Heart right ventricle (tissue), 16 donors: ENCODE results near the gene GOLIM4. TPM values are rescaled to one million over a fixed set of nuclear protein-coding genes. Genes with fewer than 3 reads are reported as not detected.

Source experiments
- ATAC-seq, 8 donors: fragments of 200-7000 bp; cut with Tn5 transposase; one replicate each; pipeline ENCODE4 v1.9.1; 2020; ENCODE audit warnings: mild to moderate bottlenecking in 8 of 8, moderate library complexity in 8 of 8, moderate number of reproducible peaks in 1 of 8
- DNase-seq, 2 donors: peaks; one replicate each; pipeline ENCODE4 v3.0.0-alpha.2; 2020
- H3K27ac ChIP-seq, 10 donors: fragments of 200-600 bp; sonication (generic) in 2 of 10; one replicate each; pipeline versions ENCODE4 v1.5.0 to v1.8.0; 2020 to 2022; ENCODE audit warnings: mild to moderate bottlenecking in 3 of 10
- H3K27me3 ChIP-seq, 7 donors: fragments of 200-600 bp; one replicate each; pipeline ENCODE4 v1.8.0; 2021 to 2022; ENCODE audit warnings: mild to moderate bottlenecking in 2 of 7
- H3K36me3 ChIP-seq, 9 donors: fragments of 200-600 bp; sonication (generic) in 1 of 9; one replicate each; pipeline versions ENCODE4 v1.5.0 to v1.8.0; 2020 to 2022; ENCODE audit warnings: mild to moderate bottlenecking in 2 of 9
- H3K4me1 ChIP-seq, 9 donors: fragments of 200-600 bp; sonication (generic) in 1 of 9; one replicate each; pipeline versions ENCODE4 v1.5.0 to v1.8.0; 2020 to 2022; ENCODE audit warnings: mild to moderate bottlenecking in 4 of 9
- H3K4me3 ChIP-seq, 10 donors: fragments of 200-600 bp; sonication (generic) in 2 of 10; one replicate each; pipeline versions ENCODE4 v1.5.0 to v1.8.0; 2020 to 2022; ENCODE audit warnings: mild to moderate bottlenecking in 7 of 10, moderate library complexity in 2 of 10
- H3K9me3 ChIP-seq, 11 donors: fragments of 200-600 bp in 10 of 11; sonication (generic) in 2 of 11; one replicate each; pipeline versions ENCODE4 v1.5.0 to v1.8.0; 2013 to 2022; ENCODE audit warnings: mild to moderate bottlenecking in 2 of 11, control low read depth in 1 of 11, moderate library complexity in 1 of 11
- WGBS, 2 donors: extraction: QIAGEN DNeasy Blood & Tissue Kit; methylation state at CpG; one replicate each; pipeline ENCODE4 v1.1.7; 2013; ENCODE audit warnings: inconsistent platforms in 1 of 2; 5-methylcytosine and 5-hydroxymethylcytosine counted together
- intact Hi-C, 10 donors: fragments of 100-400 bp; cut with DNase I; formaldehyde crosslinking; loops; one replicate each; pipeline versions ENCODE4 v1.11.1 to v1.14.2; 2022
- polyA plus RNA-seq, 2 donors: library from polyadenylated mRNA; stranded (reverse); fragments of 200-250 nt; gene quantifications; one replicate each; pipeline ENCODE4 v1.2.3, GENCODE V29; 2013
- total RNA-seq, 10 donors: library from RNA; stranded (reverse); fragmentation: NEBNext Ultra II Directional in 3 of 10; extraction: Animal tissue kit (Norgen Biotek cat#: 25700) in 3 of 10; gene quantifications; one replicate each; pipeline versions ENCODE4 v1.2.1 to v1.2.4, GENCODE V29; 2021 to 2023
- TF ChIP-seq, protein P1 (sequence below), 9 donors: fragments of 200-600 bp; sonication (generic) in 2 of 9; IDR thresholded peaks; one replicate each; pipeline versions ENCODE4 v1.5.0 to v1.8.0; 2021 to 2022; ENCODE audit warnings: antibody characterized with exemption in 9 of 9, mild to moderate bottlenecking in 5 of 9, moderate library complexity in 1 of 9
- donor health status: Arrhythmogenic right ventricular cardiomyopathy.
- donor health status: ischemic (EF 13 %, LVEDD 7.1; RV severe dilation, severe dysfunction).
- donor health status: healthy with polysubstance abuse.
- donor health status: DM: no; HTN: yes; CAD: no.
- donor health status: DM: no; HTN: no; CAD: no.
- donor health status: ischemic (EF 25% LVEDD 6.9; RV normal size, moderate dysfunction).
- donor health status: ischemic (EF 25% LVEDD 5.7; RV mildly dilated, moderate dysfunction).
- donor health status: healthy.
- donor health status: DM: yes; HTN: yes; CAD: no.
- donor health status: Ischemic cardiomyopathy.
- donor health status: ischemic (EF 35%, LVEDD 5.7; RV mildly dilated, moderate dysfunction).
- donor health status: nonischemic (EF 11% LVEDD 7.7; RV severe dilation, severe dysfunction).
- donor health status: DM: yes; HTN: yes; CAD: no.
- donor health status: PGD.
- donor health status: ischemic (EF 29% LVEDD 5.4; RV normal size, mild dysfunction).
- donor health status: nonischemic (EF 23%, LVEDD 6.1; RV moderate dilation, normal function).

The GOLIM4 gene
- total and polyA plus RNA-seq, 12 donors: 18.8 to 103 (median 69.8) TPM

GRCh38 chr3:168089179-168089771 is 6.4 kb downstream of the GOLIM4 start:
- no peak overlapping the region for H3K4me3 ChIP-seq
- ATAC-seq (no peak), DNase-seq (no peak)
- peaks cover 9 to 99% (median 82%) of the 10 kb centered on the region in 9 donors for H3K4me1 ChIP-seq
- TF ChIP-seq, protein P1, sequence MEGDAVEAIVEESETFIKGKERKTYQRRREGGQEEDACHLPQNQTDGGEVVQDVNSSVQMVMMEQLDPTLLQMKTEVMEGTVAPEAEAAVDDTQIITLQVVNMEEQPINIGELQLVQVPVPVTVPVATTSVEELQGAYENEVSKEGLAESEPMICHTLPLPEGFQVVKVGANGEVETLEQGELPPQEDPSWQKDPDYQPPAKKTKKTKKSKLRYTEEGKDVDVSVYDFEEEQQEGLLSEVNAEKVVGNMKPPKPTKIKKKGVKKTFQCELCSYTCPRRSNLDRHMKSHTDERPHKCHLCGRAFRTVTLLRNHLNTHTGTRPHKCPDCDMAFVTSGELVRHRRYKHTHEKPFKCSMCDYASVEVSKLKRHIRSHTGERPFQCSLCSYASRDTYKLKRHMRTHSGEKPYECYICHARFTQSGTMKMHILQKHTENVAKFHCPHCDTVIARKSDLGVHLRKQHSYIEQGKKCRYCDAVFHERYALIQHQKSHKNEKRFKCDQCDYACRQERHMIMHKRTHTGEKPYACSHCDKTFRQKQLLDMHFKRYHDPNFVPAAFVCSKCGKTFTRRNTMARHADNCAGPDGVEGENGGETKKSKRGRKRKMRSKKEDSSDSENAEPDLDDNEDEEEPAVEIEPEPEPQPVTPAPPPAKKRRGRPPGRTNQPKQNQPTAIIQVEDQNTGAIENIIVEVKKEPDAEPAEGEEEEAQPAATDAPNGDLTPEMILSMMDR (IDR thresholded peaks at IDR 0.05): no peak
- H3K9me3 ChIP-seq: no peaks in the 10 kb centered on the region
- H3K27ac ChIP-seq: no peak overlapping the region
- WGBS, 2 donors: 87 to 92% methylated on average over 4 of the region's 4 CpGs
- H3K36me3 ChIP-seq: no peaks in the 10 kb centered on the region
- intact Hi-C loops: no loop called here
- no peaks in the 10 kb centered on the region for H3K27me3 ChIP-seq

GRCh38 chr3:168088106-168088720 is 7.5 kb downstream of the GOLIM4 start:
- intact Hi-C loops: no loop called here
- no peak overlapping the region for H3K4me3 ChIP-seq
- no peak for ATAC-seq
- DNase-seq: no peak
- H3K4me1 ChIP-seq: peaks cover 9 to 99% (median 72%) of the 10 kb centered on the region in 9 donors
- H3K27me3 ChIP-seq: no peaks in the 10 kb centered on the region
- H3K27ac ChIP-seq: peak overlapping the region in 2 of 10 donors; percentile 4 to 41
- TF ChIP-seq, protein P1 (IDR thresholded peaks at IDR 0.05): peak in 6 of 9 donors; percentile 7 to 37 (median 17)
- no peaks in the 10 kb centered on the region for H3K36me3 ChIP-seq
- 57 to 63% methylated on average over 3 of the region's 3 CpGs for WGBS, 2 donors
- no peaks in the 10 kb centered on the region for H3K9me3 ChIP-seq

- ATAC-seq (no peak), DNase-seq (no peak)
- no peak overlapping the region for H3K4me3 ChIP-seq
- H3K9me3 ChIP-seq: no peaks in the 10 kb centered on the region
- no peaks in the 10 kb centered on the region for H3K36me3 ChIP-seq
- 56 to 69% methylated on average over 2 of the region's 2 CpGs for WGBS, 2 donors
- TF ChIP-seq, protein P1 (IDR thresholded peaks at IDR 0.05): no peak
- H3K27me3 ChIP-seq: no peaks in the 10 kb centered on the region
- H3K27ac ChIP-seq: no peak overlapping the region
- peaks cover 9 to 99% (median 65%) of the 10 kb centered on the region in 9 donors for H3K4me1 ChIP-seq
- intact Hi-C loops: no loop called here
These were observed 8.2 kb downstream of the GOLIM4 start for GRCh38 chr3:168087539-168087938.

GRCh38 chr3:168086541-168087260 is 9.0 kb downstream of the GOLIM4 start:
- H3K4me1 ChIP-seq: peaks cover 9 to 97% (median 58%) of the 10 kb centered on the region in 9 donors
- H3K4me3 ChIP-seq: no peak overlapping the region
- 37 to 51% methylated on average over 3 of the region's 3 CpGs for WGBS, 2 donors
- H3K36me3 ChIP-seq: no peaks in the 10 kb centered on the region
- DNase-seq: no peak
- no peak for ATAC-seq
- no peak overlapping the region for H3K27ac ChIP-seq
- H3K9me3 ChIP-seq: no peaks in the 10 kb centered on the region
- TF ChIP-seq, protein P1 (IDR thresholded peaks at IDR 0.05): no peak
- intact Hi-C loops: no loop called here
- H3K27me3 ChIP-seq: no peaks in the 10 kb centered on the region
